NT2/D1 (cell line): Measurements from ENCODE around the gene EID3.

ENCODE experiments used
- DNase-seq: peaks from one replicate; pipeline ENCODE4 v3.0.0-alpha.2; 2011; ENCODE audit warnings: low read depth, low spot score
- H3K27me3 ChIP-seq: 2 replicates; pipeline ENCODE4 v1.6.0; 2011; ENCODE audit warnings: mild to moderate bottlenecking; ENCODE audit not compliant: insufficient read length, insufficient read depth
- H3K36me3 ChIP-seq: 2 replicates; pipeline ENCODE4 v1.6.1; 2011; ENCODE audit warnings: mild to moderate bottlenecking, low read length, mixed read lengths; ENCODE audit not compliant: insufficient read depth, insufficient read length
- H3K4me1 ChIP-seq: 2 replicates; pipeline ENCODE4 v1.5.1; 2011; ENCODE audit not compliant: insufficient read depth, insufficient read length
- H3K4me3 ChIP-seq: 2 replicates; pipeline ENCODE4 v1.5.1; 2011; ENCODE audit warnings: low read depth; ENCODE audit not compliant: insufficient read length
- H3K9ac ChIP-seq: 2 replicates; pipeline ENCODE4 v1.6.0; 2011; ENCODE audit warnings: low read depth; ENCODE audit not compliant: insufficient read length
- H3K9me3 ChIP-seq: 2 replicates; pipeline ENCODE4 v1.5.1; 2011; ENCODE audit warnings: mild to moderate bottlenecking, low read length; ENCODE audit not compliant: insufficient read depth
- SUZ12 ChIP-seq: IDR thresholded peaks from 2 replicates; pipeline ENCODE4 v1.6.1; 2011; ENCODE audit not compliant: insufficient read length, insufficient read depth; ENCODE audit errors: extremely low read depth
- YY1 ChIP-seq: IDR thresholded peaks from 2 replicates; pipeline ENCODE4 v1.6.1; 2011; ENCODE audit not compliant: insufficient read length, insufficient read depth
- ZNF274 ChIP-seq: IDR thresholded peaks from 2 replicates; pipeline ENCODE4 v1.6.1; 2011; ENCODE audit warnings: mild to moderate bottlenecking, low read depth, low read length

EID3 gene

DNA sequence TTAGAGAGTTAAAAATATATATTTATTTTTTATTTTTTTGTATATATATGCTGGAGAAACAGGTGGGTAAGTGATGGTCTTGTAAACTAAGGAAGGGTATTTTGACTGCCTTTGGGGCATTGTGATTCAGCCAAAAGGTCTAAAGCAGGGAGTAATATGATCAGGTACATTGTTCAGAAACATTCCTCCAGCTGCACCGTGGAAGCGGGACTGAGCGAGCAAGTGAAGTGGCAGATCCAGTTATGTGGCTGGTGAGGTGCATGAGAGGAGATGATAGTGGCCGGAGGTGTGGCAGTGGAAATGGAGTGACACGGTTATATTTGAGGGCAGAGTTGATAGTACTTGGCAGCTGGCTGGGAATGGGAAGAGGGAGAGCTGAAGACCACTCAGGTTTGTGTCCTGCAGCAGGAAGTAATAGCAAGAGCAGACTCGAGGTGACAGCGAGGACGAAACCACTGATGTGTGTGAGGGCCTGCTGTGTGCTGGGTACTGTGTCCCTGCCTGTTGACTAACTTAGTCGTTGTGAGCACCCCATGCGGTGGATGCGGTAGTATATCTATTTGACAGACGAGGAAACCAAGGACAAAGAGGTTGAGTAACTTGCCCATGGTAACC, 39.2 kb downstream of the EID3 start:
- Histone ChIP-seq H3K9ac (no peak overlapping the region), H3K4me3 (no peak overlapping the region), H3K9me3 (no peaks in the 10 kb centered on the region), H3K36me3 (peaks cover 65% of the 10 kb centered on the region), H3K27me3 (no peaks in the 10 kb centered on the region), H3K4me1 (peaks cover 4% of the 10 kb centered on the region)
- TF ChIP-seq ZNF274 (no peak), YY1 (no peak), SUZ12 (no peak)
- DNase-seq = no peak

- Histone ChIP-seq H3K9me3 (no peaks in the 10 kb centered on the region), H3K27me3 (no peaks in the 10 kb centered on the region), H3K4me1 (peaks cover 4% of the 10 kb centered on the region), H3K4me3 (no peak overlapping the region), H3K9ac (no peak overlapping the region), H3K36me3 (peaks cover 73% of the 10 kb centered on the region)
- no peak for DNase-seq
- TF ChIP-seq YY1 = no peak
- TF ChIP-seq SUZ12 = no peak
- no peak for TF ChIP-seq ZNF274
Measured at GRCh38 chr12:104344682-104345081, 41.1 kb downstream of the EID3 start.

DNA sequence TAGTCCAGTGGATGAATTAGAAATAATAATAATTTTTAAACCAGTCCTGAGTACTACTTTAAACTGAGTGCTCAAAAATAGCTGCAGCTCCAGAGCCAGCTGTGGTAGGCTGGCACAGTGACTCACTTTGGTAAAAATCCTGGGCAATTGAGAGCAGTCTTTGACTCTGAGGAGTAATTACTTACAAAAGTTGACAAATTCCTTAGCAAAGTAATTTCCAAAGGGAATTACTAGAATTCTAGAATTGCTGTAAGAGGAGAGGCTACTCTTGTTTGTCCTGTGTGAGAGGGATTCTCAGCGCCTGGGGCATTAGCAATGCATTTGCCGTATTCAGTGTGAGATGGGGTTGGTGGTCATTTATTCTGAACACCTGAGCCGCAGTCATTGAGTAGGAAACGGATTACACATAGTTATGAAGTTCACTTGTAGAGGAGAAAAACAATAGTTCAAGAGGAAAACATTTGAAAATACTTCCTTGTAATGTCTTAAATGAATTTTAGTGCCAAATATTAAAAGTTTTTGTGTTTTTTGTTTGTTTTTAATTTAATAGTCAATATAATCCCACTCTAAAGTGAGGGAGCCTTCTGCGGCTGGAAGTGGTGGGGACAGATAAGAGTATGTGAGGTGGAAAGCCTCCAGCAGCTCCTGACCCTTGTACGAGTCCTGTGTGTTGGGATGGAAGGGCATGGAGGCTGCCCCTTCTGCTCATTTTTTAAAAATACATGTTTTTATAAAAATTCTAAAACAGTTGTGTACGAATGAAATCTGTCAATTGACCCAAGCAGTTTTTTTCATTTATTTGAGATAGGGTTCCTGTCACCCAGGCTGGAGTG, 41.9 kb downstream of the EID3 start:
- no peaks in the 10 kb centered on the region for H3K9me3 ChIP-seq
- no peak for DNase-seq
- H3K4me1 ChIP-seq = peaks cover 4% of the 10 kb centered on the region
- H3K4me3 ChIP-seq = no peak overlapping the region
- TF ChIP-seq ZNF274 (no peak), YY1 (no peak), SUZ12 (no peak)
- H3K27me3 ChIP-seq = no peaks in the 10 kb centered on the region
- H3K9ac ChIP-seq = no peak overlapping the region
- H3K36me3 ChIP-seq = peaks cover 73% of the 10 kb centered on the region

- no peak overlapping the region for H3K4me3 ChIP-seq
- TF ChIP-seq ZNF274 = no peak
- no peak for TF ChIP-seq YY1
- no peak for TF ChIP-seq SUZ12
- H3K9me3 ChIP-seq = no peaks in the 10 kb centered on the region
- peaks cover 10% of the 10 kb centered on the region for H3K4me1 ChIP-seq
- no peak overlapping the region for H3K9ac ChIP-seq
- H3K36me3 ChIP-seq = peaks cover 66% of the 10 kb centered on the region
- no peaks in the 10 kb centered on the region for H3K27me3 ChIP-seq
- no peak for DNase-seq
Measured at GRCh38 chr12:104347374-104348075, 44.0 kb downstream of the EID3 start.

DNA sequence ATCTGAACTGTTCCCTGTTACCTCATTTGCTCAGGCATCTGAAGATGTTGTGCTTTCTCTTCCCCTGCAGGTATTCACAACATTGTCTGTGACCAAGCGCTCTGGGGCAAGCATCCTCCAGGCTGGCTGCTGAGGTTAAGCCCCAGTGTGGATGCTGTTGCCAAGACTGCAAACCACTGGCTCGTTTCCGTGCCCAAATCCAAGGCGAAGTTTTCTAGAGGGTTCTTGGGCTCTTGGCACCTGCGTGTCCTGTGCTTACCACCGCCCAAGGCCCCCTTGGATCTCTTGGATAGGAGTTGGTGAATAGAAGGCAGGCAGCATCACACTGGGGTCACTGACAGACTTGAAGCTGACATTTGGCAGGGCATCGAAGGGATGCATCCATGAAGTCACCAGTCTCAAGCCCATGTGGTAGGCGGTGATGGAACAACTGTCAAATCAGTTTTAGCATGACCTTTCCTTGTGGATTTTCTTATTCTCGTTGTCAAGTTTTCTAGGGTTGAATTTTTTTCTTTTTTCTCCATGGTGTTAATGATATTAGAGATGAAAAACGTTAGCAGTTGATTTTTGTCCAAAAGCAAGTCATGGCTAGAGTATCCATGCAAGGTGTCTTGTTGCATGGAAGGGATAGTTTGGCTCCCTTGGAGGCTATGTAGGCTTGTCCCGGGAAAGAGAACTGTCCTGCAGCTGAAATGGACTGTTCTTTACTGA, 44.9 kb downstream of the EID3 start:
- H3K27me3 ChIP-seq = no peaks in the 10 kb centered on the region
- no peak for DNase-seq
- peaks cover 64% of the 10 kb centered on the region for H3K36me3 ChIP-seq
- peaks cover 10% of the 10 kb centered on the region for H3K4me1 ChIP-seq
- no peak overlapping the region for H3K4me3 ChIP-seq
- TF ChIP-seq YY1 (no peak), SUZ12 (no peak), ZNF274 (no peak)
- H3K9ac ChIP-seq = no peak overlapping the region
- H3K9me3 ChIP-seq = no peaks in the 10 kb centered on the region

- Histone ChIP-seq H3K36me3 (peaks cover 62% of the 10 kb centered on the region), H3K4me3 (no peak overlapping the region), H3K9ac (no peak overlapping the region), H3K27me3 (no peaks in the 10 kb centered on the region), H3K9me3 (no peaks in the 10 kb centered on the region), H3K4me1 (peaks cover 10% of the 10 kb centered on the region)
- no peak for DNase-seq
- TF ChIP-seq ZNF274 (no peak), SUZ12 (no peak), YY1 (no peak)
Measured at GRCh38 chr12:104348994-104349494, 45.5 kb downstream of the EID3 start.
